Endothelial cell of umbilical vein (primary cell): ENCODE data around the gene ZDHHC18. TPM values are rescaled to one million over a fixed set of nuclear protein-coding genes. Genes with fewer than 3 reads are reported as not detected.

Experiments used
- BruUV-seq: library from RNA; stranded (reverse); fragments of 400-500 nt; replicated peaks from 2 replicates; lab custom pipeline; 2021; lab: Mats Ljungman, UMichigan
- CTCF ChIA-PET: fragments of 300-600, 350-600 bp; sonication (Branson Sonifier 250); formaldehyde crosslinking; loops from one replicate; lab custom pipeline; 2021; ENCODE audit warnings: antibody characterized with exemption, inconsistent platforms; lab: Charles Lee
- POLR2A ChIA-PET: fragments of 300-600, 350-600 bp; sonication (Branson Sonifier 250); formaldehyde crosslinking; loops from one replicate; lab custom pipeline; 2021; ENCODE audit warnings: antibody characterized with exemption, inconsistent platforms; lab: Charles Lee
- DNase-seq: peaks from one replicate; pipeline ENCODE4 v3.0.0-alpha.2; 2011; ENCODE audit warnings: low read depth, low spot score
- FAIRE-seq: peaks from 2 replicates; lab custom pipeline; 2011; peaks lifted over from hg19 to GRCh38; lab: Jason Lieb, UNC
- H2AFZ ChIP-seq: 2 replicates; pipeline ENCODE4 v1.6.0; 2012; ENCODE audit warnings: low read depth, low read length, control low read depth, inconsistent platforms
- H3K27ac ChIP-seq: 2 replicates; pipeline ENCODE4 v1.5.1; 2011; ENCODE audit warnings: low read depth, mild to moderate bottlenecking, control low read depth, low read length, moderate library complexity; ENCODE audit not compliant: insufficient read depth
- H3K27me3 ChIP-seq, 2 experiments: 2 replicates each; pipeline versions ENCODE4 v1.6.0 to v1.6.1; 2011; ENCODE audit warnings: low read length in 2 of 2, mixed read lengths in 1 of 2; ENCODE audit not compliant: control insufficient read depth in 2 of 2, insufficient read depth in 2 of 2
- H3K36me3 ChIP-seq, 2 experiments: 2 replicates in 1 of 2; 3 replicates in 1 of 2; pipeline ENCODE4 v1.5.1; 2011; ENCODE audit warnings: low read length in 2 of 2, mild to moderate bottlenecking in 1 of 2, moderate library complexity in 1 of 2; ENCODE audit not compliant: control insufficient read depth in 2 of 2, insufficient read depth in 2 of 2; ENCODE audit errors: extremely low read depth in 1 of 2
- H3K4me1 ChIP-seq: 3 replicates; pipeline ENCODE4 v1.5.1; 2011; ENCODE audit warnings: mild to moderate bottlenecking, low read length; ENCODE audit not compliant: control insufficient read depth, insufficient read depth; ENCODE audit errors: extremely low read depth
- H3K4me2 ChIP-seq: 2 replicates; pipeline ENCODE4 v1.6.1; 2011; ENCODE audit warnings: low read length, control low read depth, mixed read lengths; ENCODE audit not compliant: insufficient read depth
- H3K4me3 ChIP-seq, 3 experiments: fragments of 200-600 bp in 1 of 3; sonication (generic), shearing (Covaris generic) in 1 of 3; replicated peaks in 1 of 3; 2 replicates each; pipeline ENCODE4 v1.5.1; 2011 to 2016; ENCODE audit warnings: control low read depth in 3 of 3, low read length in 3 of 3, mild to moderate bottlenecking in 2 of 3, inconsistent platforms in 1 of 3, low read depth in 1 of 3, moderate library complexity in 1 of 3; ENCODE audit not compliant: insufficient read depth in 1 of 3
- H3K79me2 ChIP-seq: 2 replicates; pipeline ENCODE4 v1.6.0; 2012; ENCODE audit warnings: low read length, inconsistent platforms; ENCODE audit not compliant: control insufficient read depth, insufficient read depth
- H3K9ac ChIP-seq: replicated peaks from 2 replicates; pipeline ENCODE3; 2011; ENCODE audit warnings: low read length, control low read depth; ENCODE audit not compliant: insufficient read depth; ENCODE audit errors: extremely low read depth
- H3K9me1 ChIP-seq: replicated peaks from 3 replicates; pipeline ENCODE4 v1.6.0; 2011; ENCODE audit warnings: mild to moderate bottlenecking, low read length; ENCODE audit not compliant: control insufficient read depth, insufficient read depth; ENCODE audit errors: extremely low read depth
- H3K9me3 ChIP-seq: replicated peaks from 2 replicates; pipeline ENCODE4 v1.5.1; 2012; ENCODE audit warnings: low read length, inconsistent platforms; ENCODE audit not compliant: control insufficient read depth, insufficient read depth
- H4K20me1 ChIP-seq: replicated peaks from 2 replicates; pipeline ENCODE3; 2011; ENCODE audit warnings: mild to moderate bottlenecking, low read length; ENCODE audit not compliant: control insufficient read depth, insufficient read depth; ENCODE audit errors: extremely low read depth
- EZH2 ChIP-seq: IDR thresholded peaks from 2 replicates; pipeline ENCODE4 v1.6.1; 2012; ENCODE audit warnings: borderline replicate concordance, low read depth, mild to moderate bottlenecking, moderate library complexity, low read length, inconsistent platforms; ENCODE audit not compliant: severe bottlenecking
- FOS ChIP-seq: IDR thresholded peaks from 2 replicates; pipeline ENCODE4 v1.6.1; 2011; ENCODE audit warnings: mild to moderate bottlenecking, low read length, moderate library complexity, borderline replicate concordance; ENCODE audit not compliant: insufficient read depth
- GATA2 ChIP-seq: IDR thresholded peaks from 2 replicates; pipeline ENCODE4 v1.7.0; 2011; ENCODE audit warnings: low read depth, mild to moderate bottlenecking, moderate library complexity, mixed read lengths, low read length; ENCODE audit not compliant: insufficient read length, insufficient read depth
- JUN ChIP-seq: IDR thresholded peaks from 2 replicates; pipeline ENCODE4 v1.6.1; 2011; ENCODE audit warnings: borderline replicate concordance, low read depth; ENCODE audit not compliant: insufficient read length, insufficient read depth
- MYC ChIP-seq: IDR thresholded peaks from one replicate; pipeline ENCODE4 v1.6.1; 2011; ENCODE audit warnings: mild to moderate bottlenecking, low read depth, low read length
- POLR2A ChIP-seq: IDR thresholded peaks from 2 replicates; pipeline ENCODE4 v1.6.1; 2012; ENCODE audit warnings: low read depth, mild to moderate bottlenecking, control low read depth, low read length
- POLR2AphosphoS5 ChIP-seq: IDR thresholded peaks from 2 replicates; pipeline ENCODE4 v1.6.1; 2012; ENCODE audit warnings: low read depth, mild to moderate bottlenecking, control low read depth, low read length, moderate library complexity; ENCODE audit not compliant: insufficient read depth
- dilution Hi-C: fragments of 300-500 bp; cut with MboI; formaldehyde crosslinking; loops from one replicate; pipeline ENCODE4 v1.15.0; 2019; ENCODE audit warnings: low sequenced_read_pairs; ENCODE audit not compliant: extremely low pct_ligation_motif_present
- intact Hi-C: fragments of 100-400 bp; cut with micrococcal nuclease; formaldehyde crosslinking; loops from one replicate; pipeline ENCODE4 v1.10.0; 2022
- polyA plus RNA-seq, 4 experiments: library from polyadenylated mRNA; depleted of rRNA in 3 of 4; stranded (reverse) in 3 of 4; unstranded in 1 of 4; fragments of >200 nt; gene quantifications; 2 replicates each; pipeline versions ENCODE4 v1.2.1 to v1.2.3, GENCODE V29; 2011 to 2012; ENCODE audit warnings: missing spikeins in 1 of 4
- total RNA-seq: library from RNA; stranded (reverse); gene quantifications from 2 replicates; pipeline ENCODE4 v1.2.3, GENCODE V29; 2021
- TF ChIP-seq, protein P1 (sequence below), 2 donors: IDR thresholded peaks; 1 replicate in 1 of 2; 2 replicates in 1 of 2; pipeline ENCODE4 v1.5.1; 2011; ENCODE audit warnings: low read length in 2 of 2, mild to moderate bottlenecking in 2 of 2, moderate library complexity in 2 of 2, control low read depth in 1 of 2, inconsistent platforms in 1 of 2, low read depth in 1 of 2; ENCODE audit not compliant: insufficient read depth in 1 of 2; ENCODE audit errors: extremely low read depth in 1 of 2
- TF ChIP-seq, protein P2 (sequence below): IDR thresholded peaks from 2 replicates; pipeline ENCODE4 v1.6.1; 2011; ENCODE audit not compliant: insufficient read depth, insufficient read length

The ZDHHC18 gene
- total and polyA plus RNA-seq, 2 donors (not counting 3 experiments of a cell fraction or from before 2014, with no cell fraction given), result 25.2 to 48.2 TPM

DNA sequence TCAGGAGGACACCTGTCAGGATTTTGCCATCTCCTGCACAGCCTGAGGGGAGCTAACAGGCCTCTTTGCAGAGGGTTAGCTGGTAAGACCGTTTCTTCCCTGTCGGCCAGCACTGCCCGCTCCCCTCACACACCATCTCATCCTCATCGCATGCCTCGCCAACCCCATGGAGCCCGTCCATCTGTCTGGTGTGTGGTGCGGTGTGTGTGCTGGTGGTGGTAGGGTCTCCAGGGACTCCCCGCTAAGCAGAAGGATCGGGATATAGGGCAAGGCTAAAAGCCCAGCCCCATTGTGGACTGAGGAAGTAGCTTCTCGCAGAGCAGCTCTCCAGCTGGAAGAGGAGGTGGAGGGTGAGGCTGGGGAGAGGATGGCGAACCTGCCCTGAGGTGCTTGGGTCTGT lies 29.7 kb downstream of the ZDHHC18 start:
- H3K9me1 ChIP-seq, result no peaks in the 10 kb centered on the region
- H2AFZ ChIP-seq, result no peak overlapping the region
- TF ChIP-seq MYC (no peak), GATA2 (no peak), EZH2 (no peak), JUN (no peak), POLR2AphosphoS5 (no peak), POLR2A (no peak), FOS (no peak)
- TF ChIP-seq, protein P1, sequence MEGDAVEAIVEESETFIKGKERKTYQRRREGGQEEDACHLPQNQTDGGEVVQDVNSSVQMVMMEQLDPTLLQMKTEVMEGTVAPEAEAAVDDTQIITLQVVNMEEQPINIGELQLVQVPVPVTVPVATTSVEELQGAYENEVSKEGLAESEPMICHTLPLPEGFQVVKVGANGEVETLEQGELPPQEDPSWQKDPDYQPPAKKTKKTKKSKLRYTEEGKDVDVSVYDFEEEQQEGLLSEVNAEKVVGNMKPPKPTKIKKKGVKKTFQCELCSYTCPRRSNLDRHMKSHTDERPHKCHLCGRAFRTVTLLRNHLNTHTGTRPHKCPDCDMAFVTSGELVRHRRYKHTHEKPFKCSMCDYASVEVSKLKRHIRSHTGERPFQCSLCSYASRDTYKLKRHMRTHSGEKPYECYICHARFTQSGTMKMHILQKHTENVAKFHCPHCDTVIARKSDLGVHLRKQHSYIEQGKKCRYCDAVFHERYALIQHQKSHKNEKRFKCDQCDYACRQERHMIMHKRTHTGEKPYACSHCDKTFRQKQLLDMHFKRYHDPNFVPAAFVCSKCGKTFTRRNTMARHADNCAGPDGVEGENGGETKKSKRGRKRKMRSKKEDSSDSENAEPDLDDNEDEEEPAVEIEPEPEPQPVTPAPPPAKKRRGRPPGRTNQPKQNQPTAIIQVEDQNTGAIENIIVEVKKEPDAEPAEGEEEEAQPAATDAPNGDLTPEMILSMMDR (IDR thresholded peaks at IDR 0.05; ENCODE audit: extremely low read depth in 1 of 2, insufficient read depth in 1 of 2, low read depth in 1 of 2, low read length in 2 of 2), result no peak
- TF ChIP-seq, protein P2, sequence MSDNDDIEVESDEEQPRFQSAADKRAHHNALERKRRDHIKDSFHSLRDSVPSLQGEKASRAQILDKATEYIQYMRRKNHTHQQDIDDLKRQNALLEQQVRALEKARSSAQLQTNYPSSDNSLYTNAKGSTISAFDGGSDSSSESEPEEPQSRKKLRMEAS, result no peak
- no TSS peak for BruUV-seq
- no peaks in the 10 kb centered on the region for H4K20me1 ChIP-seq
- intact Hi-C loops (no loop called here), dilution Hi-C loops (no loop called here)
- no peaks in the 10 kb centered on the region for H3K79me2 ChIP-seq
- no peaks in the 10 kb centered on the region for H3K4me1 ChIP-seq
- FAIRE-seq (no peak), DNase-seq (no peak)
- ChIA-PET POLR2A (no interaction called here), CTCF (interaction anchor here (0.6 to 1.9 kb wide), 5 partner anchors 9 to 121 kb away, joined by 3 to 7 read pairs (median 3); partner anchors contain the start of gene ZDHHC18)
- H3K4me3 ChIP-seq, result no peak overlapping the region
- H3K27ac ChIP-seq, result no peak overlapping the region
- H3K4me2 ChIP-seq, result no peak overlapping the region
- no peaks in the 10 kb centered on the region for H3K27me3 ChIP-seq
- no peak overlapping the region for H3K9ac ChIP-seq
- H3K36me3 ChIP-seq, result peaks cover 9 to 20% of the 10 kb centered on the region in 2 experiments
- no peaks in the 10 kb centered on the region for H3K9me3 ChIP-seq
